ENCODE data around the gene CDK11B. TPM values are rescaled to one million over a fixed set of nuclear protein-coding genes. Genes with fewer than 3 reads are reported as not detected.

CDK11B gene
- total and polyA plus RNA-seq, 7 experiments from 2014 or later = 11.8 to 45.4 (median 33.9) TPM

DNA sequence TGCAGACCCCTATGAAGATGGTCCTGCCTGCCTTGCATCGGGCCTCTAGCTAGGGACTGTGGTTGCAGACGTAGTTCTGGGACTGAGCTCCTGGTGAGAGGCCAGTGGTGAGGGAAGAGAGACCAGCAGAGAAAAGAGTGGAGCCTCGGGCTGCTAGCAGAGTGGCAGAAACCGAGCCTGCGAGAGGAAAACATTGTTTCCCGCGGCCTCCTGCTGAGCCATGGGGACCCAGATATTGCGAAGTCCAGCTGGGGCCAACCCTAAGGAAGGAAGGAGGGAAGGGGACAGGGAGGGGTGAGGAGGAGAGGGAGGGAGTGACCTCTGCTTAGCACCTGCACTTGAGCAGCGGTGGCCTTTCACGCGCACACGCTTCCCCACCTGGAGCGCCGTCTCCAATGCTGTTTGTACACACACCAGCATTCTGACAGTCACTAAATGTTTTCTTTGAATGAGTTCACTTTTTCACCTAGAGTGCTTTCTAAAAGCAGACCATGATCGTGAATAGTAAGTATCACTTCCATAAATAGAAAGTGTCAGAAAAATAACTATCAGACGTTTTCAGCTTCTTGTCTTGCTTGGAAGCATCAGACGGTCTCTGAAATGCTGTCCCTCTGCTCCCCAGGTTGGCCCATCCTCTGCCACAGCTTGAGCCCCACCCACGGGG is 56.4 kb downstream of the CDK11B start:
- no peak for ATAC-seq
- POLR2A ChIA-PET = interaction anchor here (2.9 kb wide), 1 partner anchor 12 kb away, joined by 25 read pairs; the partner anchor contains the start of gene MIB2
- peak overlapping the region in 3 of 10 donors; percentile 5 to 26 (median 9) for H3K4me3 Mint-ChIP-seq

GRCh38 chr1:1601564-1602303 is 57.1 kb downstream of the CDK11B start:
- DNase-seq (peak in 1 of 9 donors; percentile 8), ATAC-seq (no peak)
- Histone ChIP-seq H3K27me3 (ENCODE audit: control insufficient read depth in 2 of 2, insufficient read depth in 2 of 2, low read length in 2 of 2) (no peaks in the 10 kb centered on the region), H3K36me3 (ENCODE audit: control insufficient read depth in 2 of 3, insufficient read depth in 3 of 3, low read length in 3 of 3) (no peaks in the 10 kb centered on the region), H3K9me3 (ENCODE audit: control insufficient read depth in 2 of 3, low read length in 3 of 3) (no peaks in the 10 kb centered on the region), H3K4me3 (ENCODE audit: low read length) (no peak overlapping the region), H3K27ac (ENCODE audit: low read depth, low read length) (no peak overlapping the region), H3K4me1 (ENCODE audit: control insufficient read depth in 2 of 2, insufficient read depth in 2 of 2, low read length in 2 of 2) (peaks cover 0 to 4% of the 10 kb centered on the region in 2 donors)
- ChIA-PET CTCF (interaction anchor here (0.5 to 1.0 kb wide), 2 partner anchors 15 to 36 kb away, joined by 3 to 5 read pairs; no protein-coding TSS in a partner anchor), POLR2A (interaction anchor here (2.9 kb wide), 1 partner anchor 13 kb away, joined by 25 read pairs; the partner anchor contains the start of gene MIB2)
- Mint-ChIP-seq H3K27me3 (peaks cover 0 to 10% (median 0%) of the 10 kb centered on the region in 5 donors), H3K9me3 (no peaks in the 10 kb centered on the region), H3K4me1 (peaks cover 3 to 16% (median 7%) of the 10 kb centered on the region in 7 donors), H3K4me3 (peak overlapping the region in 2 of 10 donors; percentile 9 to 78), H3K36me3 (no peaks in the 10 kb centered on the region), H3K27ac (peak overlapping the region in 2 of 9 donors; percentile 17 to 25)
- intact Hi-C loops (cut with micrococcal nuclease) = no loop called here

More for the DNA sequence above, 56.4 kb downstream of the CDK11B start:
- peak overlapping the region in 6 of 9 donors; percentile 17 to 65 (median 34) for H3K27ac Mint-ChIP-seq
- CTCF ChIA-PET = no interaction called here
- peaks cover 0 to 10% (median 0%) of the 10 kb centered on the region in 5 donors for H3K27me3 Mint-ChIP-seq
- H3K36me3 Mint-ChIP-seq = no peaks in the 10 kb centered on the region
- no peaks in the 10 kb centered on the region for H3K9me3 Mint-ChIP-seq
- Histone ChIP-seq H3K4me3 (ENCODE audit: low read length) (no peak overlapping the region), H3K27ac (ENCODE audit: low read depth, low read length) (no peak overlapping the region), H3K27me3 (ENCODE audit: control insufficient read depth in 2 of 2, insufficient read depth in 2 of 2, low read length in 2 of 2) (no peaks in the 10 kb centered on the region), H3K36me3 (ENCODE audit: control insufficient read depth in 2 of 3, insufficient read depth in 3 of 3, low read length in 3 of 3) (no peaks in the 10 kb centered on the region), H3K4me1 (ENCODE audit: control insufficient read depth in 2 of 2, insufficient read depth in 2 of 2, low read length in 2 of 2) (peaks cover 0 to 10% of the 10 kb centered on the region in 2 donors), H3K9me3 (ENCODE audit: control insufficient read depth in 2 of 3, low read length in 3 of 3) (no peaks in the 10 kb centered on the region)
- intact Hi-C loops (cut with micrococcal nuclease) = no loop called here
- H3K4me1 Mint-ChIP-seq = peaks cover 8 to 23% (median 14%) of the 10 kb centered on the region in 7 donors
- DNase-seq = peak in 1 of 9 donors; percentile 8

DNA sequence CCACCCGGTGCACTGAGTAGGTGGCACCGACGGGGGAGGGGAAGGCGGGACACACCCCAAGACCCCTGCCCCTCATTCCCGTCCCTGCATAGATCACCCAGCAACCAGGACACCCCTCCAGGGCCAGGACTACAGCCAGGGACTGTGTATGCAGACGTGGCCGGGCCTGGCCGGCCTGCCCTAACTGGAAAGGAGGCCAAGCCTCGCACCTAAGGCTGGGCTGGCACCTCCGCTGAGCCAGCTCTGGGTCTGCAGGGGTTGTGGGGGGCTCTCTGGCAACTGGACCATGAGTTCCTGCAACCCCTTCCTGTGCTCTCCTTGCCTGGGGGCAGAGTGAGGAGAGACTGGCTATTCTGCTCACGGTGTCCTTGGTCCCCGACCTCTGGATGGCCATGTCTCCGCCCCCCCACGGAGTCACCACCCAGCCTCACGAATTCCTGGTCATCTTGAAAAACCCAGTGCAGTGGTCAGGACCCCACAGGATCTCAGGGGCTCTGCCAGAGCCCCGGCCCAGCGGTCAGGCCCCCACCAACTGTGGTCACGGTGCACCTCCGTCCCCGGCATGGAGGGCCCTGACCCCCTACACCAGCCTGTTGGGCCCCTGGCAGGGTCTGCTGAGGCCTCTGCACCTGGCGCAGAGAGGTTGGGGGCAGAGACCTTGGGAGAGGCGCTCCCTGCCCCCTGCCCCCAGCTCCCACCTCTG is 57.8 kb downstream of the CDK11B start:
- Mint-ChIP-seq H3K4me1 (peaks cover 0 to 13% (median 5%) of the 10 kb centered on the region in 7 donors), H3K27me3 (peaks cover 0 to 10% (median 0%) of the 10 kb centered on the region in 5 donors), H3K36me3 (no peaks in the 10 kb centered on the region), H3K9me3 (no peaks in the 10 kb centered on the region), H3K4me3 (peak overlapping the region in 9 of 10 donors; percentile 9 to 78 (median 65)), H3K27ac (peak overlapping the region in 1 of 9 donors; percentile 67)
- ATAC-seq (no peak), DNase-seq (peak in 1 of 9 donors; percentile 7)
- Histone ChIP-seq H3K9me3 (ENCODE audit: control insufficient read depth in 2 of 3, low read length in 3 of 3) (no peaks in the 10 kb centered on the region), H3K4me3 (ENCODE audit: low read length) (no peak overlapping the region), H3K36me3 (ENCODE audit: control insufficient read depth in 2 of 3, insufficient read depth in 3 of 3, low read length in 3 of 3) (no peaks in the 10 kb centered on the region), H3K27me3 (ENCODE audit: control insufficient read depth in 2 of 2, insufficient read depth in 2 of 2, low read length in 2 of 2) (no peaks in the 10 kb centered on the region), H3K27ac (ENCODE audit: low read depth, low read length) (no peak overlapping the region), H3K4me1 (ENCODE audit: control insufficient read depth in 2 of 2, insufficient read depth in 2 of 2, low read length in 2 of 2) (no peaks in the 10 kb centered on the region)
- CTCF ChIA-PET = interaction anchor here (0.5 to 1.0 kb wide), 2 partner anchors 14 to 35 kb away, joined by 3 to 5 read pairs; no protein-coding TSS in a partner anchor
- POLR2A ChIA-PET = interaction anchor here (2.9 kb wide), 1 partner anchor 13 kb away, joined by 25 read pairs; the partner anchor contains the start of gene MIB2
- intact Hi-C loops (cut with micrococcal nuclease) = no loop called here

DNA sequence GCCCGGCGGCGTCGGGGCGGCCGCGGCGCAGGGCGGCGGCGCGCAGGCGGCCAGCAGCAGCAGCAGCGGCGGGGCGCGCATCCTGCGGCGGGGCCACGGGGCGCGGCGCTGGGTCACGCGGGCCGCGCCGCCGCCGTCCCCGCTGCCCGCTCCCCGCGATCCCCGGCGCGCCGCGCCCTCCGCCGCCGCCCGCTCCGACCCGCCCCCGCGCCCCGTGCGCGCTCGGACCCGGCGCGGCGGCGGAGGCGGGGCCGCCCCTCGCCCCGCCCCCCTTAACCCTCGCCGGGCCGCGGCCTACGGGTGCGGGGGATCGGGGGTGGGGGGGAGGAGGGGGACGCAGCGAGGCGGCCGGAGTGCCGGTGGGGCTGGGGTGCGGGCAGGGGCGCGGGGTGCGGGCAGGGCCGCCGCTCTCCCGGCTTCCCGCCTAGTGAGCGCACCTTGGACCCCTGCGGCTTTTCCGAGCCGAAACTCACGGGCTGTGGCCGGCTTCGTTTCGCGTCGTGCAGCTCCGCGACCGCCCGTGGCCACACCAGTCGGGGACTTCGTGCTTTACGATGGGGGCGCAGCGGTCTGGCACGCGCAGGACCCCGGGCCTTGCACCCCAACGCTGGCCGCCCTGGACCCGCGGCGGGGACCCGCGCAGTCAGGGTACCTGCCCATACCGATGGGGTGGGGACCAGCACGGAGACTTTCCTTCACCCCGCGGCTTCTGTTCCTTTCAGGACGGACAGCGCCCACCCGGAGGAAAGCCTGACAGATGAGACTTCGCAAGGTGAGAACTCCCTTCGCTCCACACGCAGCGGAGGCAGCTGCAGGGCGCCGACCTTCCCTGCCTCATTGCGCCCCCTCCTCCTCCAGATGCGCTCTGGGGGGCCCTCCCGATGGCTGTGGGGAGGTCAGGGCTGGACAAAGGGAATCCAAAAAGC is 58.6 kb downstream of the CDK11B start, which contains the start of gene FNDC10:
TSS of gene FNDC10 (minus strand) at position 201 of the 926 bp plus-strand sequence. CDS start at position 81, 120 bp downstream.
- Histone ChIP-seq H3K4me3 (ENCODE audit: low read length) (no peak within 1 kb of the TSS), H3K36me3 (ENCODE audit: control insufficient read depth in 2 of 3, insufficient read depth in 3 of 3, low read length in 3 of 3) (no peaks in the 10 kb centered on the region), H3K9me3 (ENCODE audit: control insufficient read depth in 2 of 3, low read length in 3 of 3) (no peaks in the 10 kb centered on the region), H3K27ac (ENCODE audit: low read depth, low read length) (no peak within 1 kb of the TSS), H3K27me3 (ENCODE audit: control insufficient read depth in 2 of 2, insufficient read depth in 2 of 2, low read length in 2 of 2) (no peaks in the 10 kb centered on the region), H3K4me1 (ENCODE audit: control insufficient read depth in 2 of 2, insufficient read depth in 2 of 2, low read length in 2 of 2) (no peaks in the 10 kb centered on the region)
- ATAC-seq (peak; percentile 43), DNase-seq (peak in 1 of 9 donors; percentile 50)
- intact Hi-C loops (cut with micrococcal nuclease) = loop anchor here (1.0 kb wide), 2 partner anchors 15 to 25 kb away; partner anchors contain the start of gene MIB2 (in 1 of the 2)
- H3K9me3 Mint-ChIP-seq = no peaks in the 10 kb centered on the region
- CTCF ChIA-PET = interaction anchor here (1.0 kb wide), 1 partner anchor 13 kb away, joined by 3 read pairs; no protein-coding TSS in a partner anchor
- peaks cover 0 to 13% (median 5%) of the 10 kb centered on the region in 7 donors for H3K4me1 Mint-ChIP-seq
- peak within 1 kb of the TSS in 3 of 9 donors; percentile 56 to 80 (median 62) for H3K27ac Mint-ChIP-seq
- POLR2A ChIA-PET = no interaction called here
- peak within 1 kb of the TSS; percentile 60 to 90 (median 76) for H3K4me3 Mint-ChIP-seq
- peaks cover 0 to 10% (median 0%) of the 10 kb centered on the region in 5 donors for H3K27me3 Mint-ChIP-seq
- no peaks in the 10 kb centered on the region for H3K36me3 Mint-ChIP-seq

GRCh38 chr1:1599030-1599934 is 59.5 kb downstream of the CDK11B start:
- DNase-seq = peak in 8 of 9 donors; percentile 20 to 56 (median 50)
- peak; percentile 58 for ATAC-seq
- Mint-ChIP-seq H3K4me3 (peak overlapping the region; percentile 60 to 90 (median 76)), H3K27me3 (peaks cover 0 to 10% (median 0%) of the 10 kb centered on the region in 5 donors), H3K36me3 (no peaks in the 10 kb centered on the region), H3K27ac (peak overlapping the region in 3 of 9 donors; percentile 56 to 80 (median 62)), H3K9me3 (no peaks in the 10 kb centered on the region), H3K4me1 (peaks cover 0 to 13% (median 5%) of the 10 kb centered on the region in 7 donors)
- H3K27me3 ChIP-seq (ENCODE audit: control insufficient read depth in 2 of 2, insufficient read depth in 2 of 2, low read length in 2 of 2) = peaks cover 0 to 4% of the 10 kb centered on the region in 2 donors
- no peak overlapping the region for H3K27ac ChIP-seq (ENCODE audit: low read depth, low read length)
- no peak overlapping the region for H3K4me3 ChIP-seq (ENCODE audit: low read length)
- H3K9me3 ChIP-seq (ENCODE audit: control insufficient read depth in 2 of 3, low read length in 3 of 3) = no peaks in the 10 kb centered on the region
- no peaks in the 10 kb centered on the region for H3K36me3 ChIP-seq (ENCODE audit: control insufficient read depth in 2 of 3, insufficient read depth in 3 of 3, low read length in 3 of 3)
- ChIA-PET CTCF (interaction anchor here (1.1 kb wide), 1 partner anchor 17 kb away, joined by 3 read pairs; no protein-coding TSS in a partner anchor), POLR2A (interaction anchor here (0.9 to 2.8 kb wide), 2 partner anchors 9 to 15 kb away, joined by 3 to 21 read pairs; partner anchors contain the start of gene MIB2)
- intact Hi-C loops (cut with micrococcal nuclease) = loop anchor here (1.0 kb wide), 2 partner anchors 16 to 24 kb away; partner anchors contain the start of gene MIB2 (in 1 of the 2)
- no peaks in the 10 kb centered on the region for H3K4me1 ChIP-seq (ENCODE audit: control insufficient read depth in 2 of 2, insufficient read depth in 2 of 2, low read length in 2 of 2)

Measured in naive thymus-derived CD4-positive, alpha-beta T cell (primary cell).